BE2C (cell line): ENCODE results near the gene THAP9.
"Not testable (repeated sequence)": the region's sequence is repeated elsewhere in the genome, so short reads cannot be mapped to it uniquely, and the experiment has no call there.

Source experiments
- DNase-seq: peaks from one replicate; pipeline ENCODE4 v3.0.0-alpha.2; 2020
- H3K27me3 ChIP-seq: fragments of 250-450 bp; sonication (Bioruptor Pico); 2 replicates; pipeline ENCODE4 v1.5.1; 2020; ENCODE audit warnings: mild to moderate bottlenecking
- H3K36me3 ChIP-seq: fragments of 250-450 bp; sonication (Bioruptor Pico); 2 replicates; pipeline ENCODE4 v1.5.1; 2020; ENCODE audit warnings: mild to moderate bottlenecking
- H3K4me1 ChIP-seq: fragments of 250-450 bp; sonication (Bioruptor Pico); 2 replicates; pipeline ENCODE4 v1.5.1; 2020
- H3K4me3 ChIP-seq: 2 replicates; pipeline ENCODE4 v1.5.1; 2011; ENCODE audit warnings: low read depth, low read length
- H3K9me3 ChIP-seq: fragments of 250-450 bp; sonication (Bioruptor Pico); 2 replicates; pipeline ENCODE4 v1.5.1; 2020
- TF ChIP-seq, protein P1 (sequence below): IDR thresholded peaks from 2 replicates; pipeline ENCODE4 v1.5.1; 2012; ENCODE audit warnings: mild to moderate bottlenecking, low read depth, low read length

Gene THAP9

DNA sequence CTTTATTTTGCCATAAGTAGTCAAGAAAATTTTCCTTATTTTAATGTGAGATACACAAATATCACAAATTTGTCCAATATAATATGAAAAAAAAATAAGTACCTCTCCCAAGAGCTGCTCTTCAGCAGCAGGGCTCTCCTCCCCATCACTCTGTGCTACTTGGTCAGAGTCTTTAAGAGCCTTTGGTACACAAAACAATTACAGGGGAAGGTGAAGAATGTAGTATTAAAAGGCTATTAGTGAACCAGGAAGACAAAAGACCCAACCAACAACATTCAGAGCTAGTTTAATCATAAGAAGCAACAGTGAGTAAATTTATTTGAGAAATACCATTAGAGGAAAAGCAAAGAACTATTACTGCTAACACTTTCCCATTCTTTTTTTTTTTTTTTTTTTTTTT is 39.0 kb upstream of the THAP9 start:
- no peaks in the 10 kb centered on the region; the same call in 1 of the 2 replicates for H3K27me3 ChIP-seq
- no peaks in the 10 kb centered on the region for H3K4me1 ChIP-seq
- no peak overlapping the region for H3K4me3 ChIP-seq
- no peaks in the 10 kb centered on the region for H3K9me3 ChIP-seq
- DNase-seq: no peak
- TF ChIP-seq, protein P1, sequence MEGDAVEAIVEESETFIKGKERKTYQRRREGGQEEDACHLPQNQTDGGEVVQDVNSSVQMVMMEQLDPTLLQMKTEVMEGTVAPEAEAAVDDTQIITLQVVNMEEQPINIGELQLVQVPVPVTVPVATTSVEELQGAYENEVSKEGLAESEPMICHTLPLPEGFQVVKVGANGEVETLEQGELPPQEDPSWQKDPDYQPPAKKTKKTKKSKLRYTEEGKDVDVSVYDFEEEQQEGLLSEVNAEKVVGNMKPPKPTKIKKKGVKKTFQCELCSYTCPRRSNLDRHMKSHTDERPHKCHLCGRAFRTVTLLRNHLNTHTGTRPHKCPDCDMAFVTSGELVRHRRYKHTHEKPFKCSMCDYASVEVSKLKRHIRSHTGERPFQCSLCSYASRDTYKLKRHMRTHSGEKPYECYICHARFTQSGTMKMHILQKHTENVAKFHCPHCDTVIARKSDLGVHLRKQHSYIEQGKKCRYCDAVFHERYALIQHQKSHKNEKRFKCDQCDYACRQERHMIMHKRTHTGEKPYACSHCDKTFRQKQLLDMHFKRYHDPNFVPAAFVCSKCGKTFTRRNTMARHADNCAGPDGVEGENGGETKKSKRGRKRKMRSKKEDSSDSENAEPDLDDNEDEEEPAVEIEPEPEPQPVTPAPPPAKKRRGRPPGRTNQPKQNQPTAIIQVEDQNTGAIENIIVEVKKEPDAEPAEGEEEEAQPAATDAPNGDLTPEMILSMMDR: no peak
- H3K36me3 ChIP-seq: peaks cover 63% of the 10 kb centered on the region

DNA sequence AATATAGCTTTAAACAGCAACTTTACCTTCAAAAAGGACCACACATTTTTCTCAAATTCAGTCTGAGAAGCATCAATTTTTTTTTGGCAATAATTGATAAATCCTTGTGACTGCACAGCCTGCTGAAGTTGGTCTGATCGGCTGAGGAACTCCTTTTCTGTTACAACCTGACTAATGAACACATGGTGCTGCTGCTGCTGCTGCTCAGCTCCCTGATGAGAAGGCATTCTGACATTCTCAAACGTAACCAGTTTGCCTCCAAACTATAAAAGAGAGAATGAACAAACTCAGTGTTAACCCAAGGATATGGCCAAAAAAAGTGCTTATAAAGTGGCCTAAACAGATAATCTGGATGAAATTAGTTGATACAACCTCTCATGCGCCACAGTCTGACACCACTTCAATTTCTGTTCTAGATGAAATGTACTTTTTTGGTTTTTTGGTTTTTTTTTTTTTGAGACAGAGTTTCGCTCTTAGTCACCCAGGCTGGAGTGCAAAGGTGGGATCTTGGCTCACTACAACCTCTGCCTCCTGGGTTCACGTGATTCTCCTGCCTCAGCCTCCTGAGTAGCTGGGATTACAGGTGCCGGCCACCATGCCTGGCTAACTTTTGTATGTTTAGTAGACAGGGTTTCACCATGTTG is 36.1 kb upstream of the THAP9 start:
- Histone ChIP-seq H3K36me3 (peaks cover 74% of the 10 kb centered on the region), H3K9me3 (no peaks in the 10 kb centered on the region), H3K4me1 (no peaks in the 10 kb centered on the region), H3K27me3 (no peaks in the 10 kb centered on the region; the same call in 1 of the 2 replicates), H3K4me3 (no peak overlapping the region)
- no peak for DNase-seq
- TF ChIP-seq, protein P1: no peak

DNA sequence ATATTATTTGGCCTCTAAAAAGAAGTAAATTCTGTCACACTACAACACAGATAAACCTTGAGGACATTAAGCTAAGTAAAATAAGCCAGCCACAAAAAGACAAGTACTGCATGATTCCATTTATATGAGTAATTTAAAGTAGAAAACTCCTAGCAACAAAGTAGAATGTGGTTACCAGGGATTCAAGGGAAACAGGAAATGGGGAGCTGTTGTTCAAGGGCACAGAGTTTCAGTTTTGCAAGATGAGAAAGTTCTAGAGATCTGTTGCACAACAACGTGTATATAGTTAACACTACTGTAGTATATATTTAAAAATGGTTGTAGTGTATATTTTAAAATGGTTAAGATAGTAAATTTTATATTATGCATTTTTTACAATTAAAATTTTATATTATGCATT is 34.9 kb upstream of the THAP9 start:
- H3K4me1 ChIP-seq: no peaks in the 10 kb centered on the region
- peaks cover 82% of the 10 kb centered on the region for H3K36me3 ChIP-seq
- H3K27me3 ChIP-seq: no peaks in the 10 kb centered on the region; the same call in 1 of the 2 replicates
- DNase-seq: no peak
- TF ChIP-seq, protein P1: no peak
- H3K4me3 ChIP-seq: no peak overlapping the region
- no peaks in the 10 kb centered on the region for H3K9me3 ChIP-seq

DNA sequence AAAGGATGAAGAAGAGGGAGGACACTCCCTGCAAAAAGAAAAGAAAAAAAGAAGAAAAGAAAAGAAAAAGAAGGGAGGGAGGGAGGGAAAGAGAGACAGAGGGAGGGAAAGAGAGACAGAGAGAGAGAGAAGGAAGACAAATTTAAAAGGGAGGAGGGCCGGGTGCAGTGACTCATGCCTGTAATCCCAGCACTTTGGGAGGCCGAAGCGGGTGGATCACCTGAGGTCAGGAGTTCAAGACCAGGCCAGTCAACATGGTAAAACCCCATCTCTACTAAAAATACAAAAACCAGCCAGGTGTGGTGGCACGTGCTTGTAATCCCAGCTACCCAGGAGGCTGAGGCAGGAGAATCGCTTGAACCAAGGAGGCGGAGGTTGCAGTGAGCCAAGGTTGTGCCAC is 34.5 kb upstream of the THAP9 start:
- DNase-seq, H3K4me3 ChIP-seq, H3K27me3 ChIP-seq, H3K4me1 ChIP-seq, H3K9me3 ChIP-seq: not testable (repeated sequence)
- H3K36me3 ChIP-seq: peaks cover 84% of the 10 kb centered on the region

DNA sequence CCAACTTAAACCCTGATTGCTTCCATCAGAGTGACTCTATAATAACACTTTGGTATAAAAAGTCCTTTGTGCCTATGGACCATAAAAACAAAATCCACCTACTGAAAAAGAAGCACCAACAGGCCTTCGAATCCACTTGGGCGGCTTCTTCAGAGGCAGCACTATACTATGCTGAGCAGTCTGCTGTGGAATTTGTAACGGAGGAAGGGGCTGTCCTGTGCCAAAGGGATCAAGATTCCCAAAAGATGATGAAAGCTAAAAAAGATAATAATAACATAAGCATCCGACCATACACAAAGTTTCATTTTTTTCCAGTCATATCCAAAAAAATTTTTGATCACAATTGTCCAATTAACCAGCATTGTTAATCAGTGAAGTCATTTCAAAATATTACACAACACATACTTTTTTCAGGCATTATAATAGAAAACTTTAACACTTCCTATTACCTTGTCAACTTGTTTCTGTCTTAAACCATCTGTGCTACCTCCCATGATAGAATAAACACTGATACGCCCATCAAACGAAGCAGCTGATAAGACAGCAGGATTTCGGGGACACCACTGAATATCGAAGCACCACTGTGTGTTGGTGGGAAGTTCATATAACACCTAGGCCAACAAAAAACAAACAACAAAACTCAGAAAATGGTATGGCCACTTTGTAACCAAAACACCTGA is 33.7 kb upstream of the THAP9 start:
- Histone ChIP-seq H3K9me3 (no peaks in the 10 kb centered on the region), H3K36me3 (peaks cover 86% of the 10 kb centered on the region), H3K4me1 (no peaks in the 10 kb centered on the region), H3K27me3 (no peaks in the 10 kb centered on the region), H3K4me3 (no peak overlapping the region)
- no peak for DNase-seq
- TF ChIP-seq, protein P1: no peak

DNA sequence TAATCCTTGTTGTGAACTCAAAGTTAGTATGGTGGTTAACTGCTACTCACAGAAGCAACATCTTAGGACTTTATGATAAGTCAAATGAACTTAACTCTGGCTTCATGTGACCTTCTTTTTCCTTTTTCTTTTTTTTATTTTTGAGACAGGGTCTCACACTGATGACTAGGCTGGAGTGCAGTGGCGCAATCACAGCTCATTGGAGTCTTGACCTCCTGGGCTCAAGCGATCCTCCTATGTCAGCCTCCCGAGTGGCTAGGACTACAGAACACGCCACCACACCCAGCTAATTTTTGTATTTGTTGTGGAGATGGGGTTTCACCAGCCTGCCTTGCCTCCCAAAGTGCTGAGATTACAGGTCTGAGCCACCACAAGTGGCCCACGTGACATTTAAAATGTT is 32.0 kb upstream of the THAP9 start:
- H3K27me3 ChIP-seq: no peaks in the 10 kb centered on the region
- DNase-seq: no peak
- no peak overlapping the region for H3K4me3 ChIP-seq
- TF ChIP-seq, protein P1: no peak
- no peaks in the 10 kb centered on the region for H3K9me3 ChIP-seq
- H3K36me3 ChIP-seq: peaks cover 91% of the 10 kb centered on the region
- no peaks in the 10 kb centered on the region for H3K4me1 ChIP-seq
